ENCODE data around the gene CHCHD6.

DNA sequence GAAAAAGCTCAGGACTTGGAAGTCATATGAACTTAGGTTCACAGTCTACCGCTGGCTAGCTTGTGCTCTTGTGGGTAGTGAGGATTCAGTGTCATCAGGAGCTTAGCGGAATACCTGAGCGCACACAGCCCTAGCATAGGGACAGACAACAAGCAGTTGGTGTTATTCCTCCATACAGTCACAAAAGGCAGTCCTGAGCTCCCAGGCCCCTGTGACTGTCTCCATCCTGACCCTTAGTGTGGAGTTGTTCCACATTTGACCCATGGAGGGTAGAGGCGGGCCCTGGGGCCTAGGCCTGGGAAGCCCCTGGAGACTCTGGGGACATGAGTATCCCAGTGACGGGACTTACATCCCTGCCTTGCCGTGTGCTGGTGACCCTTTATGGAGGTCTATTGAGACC is 147.3 kb downstream of the CHCHD6 start:
- TF ChIP-seq POLR2AphosphoS5 (IDR thresholded peaks at IDR 0.05; ENCODE audit: borderline replicate concordance, low read depth, low read length) = no peak
- no peak for TF ChIP-seq EZH2 (IDR thresholded peaks at IDR 0.05)

Measured in SK-N-MC (cell line).